ENCODE measurements around the gene LTBR. TPM values are rescaled to one million over a fixed set of nuclear protein-coding genes. Genes with fewer than 3 reads are reported as not detected.

LTBR gene
- total RNA-seq, 1 experiment from 2014 or later = 165 TPM

GRCh38 chr12:6352193-6353173 is 31.5 kb upstream of the LTBR start:
- intact Hi-C loops (cut with micrococcal nuclease; ENCODE audit: unreplicated experiment) = no loop called here
- no peak overlapping the region for H3K4me3 Mint-ChIP-seq (ENCODE audit: low read depth, unreplicated experiment)
- TF ChIP-seq CTCF (IDR thresholded peaks at IDR 0.05; ENCODE audit: unreplicated experiment) = no peak
- CTCF ChIA-PET = interaction anchor here (0.7 kb wide), 1 partner anchor 66 kb away, joined by 3 read pairs; no protein-coding TSS in a partner anchor
- H3K36me3 Mint-ChIP-seq (ENCODE audit: insufficient read depth, unreplicated experiment) = peaks cover 20% of the 10 kb centered on the region
- H3K4me1 Mint-ChIP-seq (ENCODE audit: low read depth, unreplicated experiment) = peaks cover 17% of the 10 kb centered on the region
- H3K9me3 Mint-ChIP-seq (ENCODE audit: low read depth, unreplicated experiment) = no peaks in the 10 kb centered on the region
- no peaks in the 10 kb centered on the region for H3K27me3 Mint-ChIP-seq (ENCODE audit: unreplicated experiment)
- no peak for DNase-seq
- no TSS peak for BruUV-seq (replicated peaks)
- H3K27ac Mint-ChIP-seq (ENCODE audit: unreplicated experiment) = no peak overlapping the region

GRCh38 chr12:6354495-6355393 is 29.2 kb upstream of the LTBR start:
- Mint-ChIP-seq H3K4me3 (ENCODE audit: low read depth, unreplicated experiment) (no peak overlapping the region), H3K36me3 (ENCODE audit: insufficient read depth, unreplicated experiment) (peaks cover 21% of the 10 kb centered on the region), H3K9me3 (ENCODE audit: low read depth, unreplicated experiment) (no peaks in the 10 kb centered on the region), H3K27ac (ENCODE audit: unreplicated experiment) (no peak overlapping the region), H3K27me3 (ENCODE audit: unreplicated experiment) (no peaks in the 10 kb centered on the region), H3K4me1 (ENCODE audit: low read depth, unreplicated experiment) (peaks cover 19% of the 10 kb centered on the region)
- no TSS peak for BruUV-seq (replicated peaks)
- CTCF ChIA-PET = interaction anchor here (0.8 to 1.7 kb wide), 3 partner anchors 9 to 23 kb away, joined by 3 to 9 read pairs (median 4); no protein-coding TSS in a partner anchor
- no peak for TF ChIP-seq CTCF (IDR thresholded peaks at IDR 0.05; ENCODE audit: unreplicated experiment)
- intact Hi-C loops (cut with micrococcal nuclease; ENCODE audit: unreplicated experiment) = no loop called here
- DNase-seq = no peak

- CTCF ChIA-PET = interaction anchor here (0.8 to 2.0 kb wide), 4 partner anchors 10 to 22 kb away, joined by 3 to 10 read pairs (median 6); no protein-coding TSS in a partner anchor
- DNase-seq = no peak
- Mint-ChIP-seq H3K27ac (ENCODE audit: unreplicated experiment) (no peak overlapping the region), H3K36me3 (ENCODE audit: insufficient read depth, unreplicated experiment) (peaks cover 29% of the 10 kb centered on the region), H3K27me3 (ENCODE audit: unreplicated experiment) (no peaks in the 10 kb centered on the region), H3K9me3 (ENCODE audit: low read depth, unreplicated experiment) (no peaks in the 10 kb centered on the region), H3K4me1 (ENCODE audit: low read depth, unreplicated experiment) (peaks cover 29% of the 10 kb centered on the region), H3K4me3 (ENCODE audit: low read depth, unreplicated experiment) (no peak overlapping the region)
- TF ChIP-seq CTCF (IDR thresholded peaks at IDR 0.05; ENCODE audit: unreplicated experiment) = no peak
- intact Hi-C loops (cut with micrococcal nuclease; ENCODE audit: unreplicated experiment) = no loop called here
- no TSS peak for BruUV-seq (replicated peaks)
These were observed 28.2 kb upstream of the LTBR start for GRCh38 chr12:6355491-6356373.

Data from Calu3 (cell line).